GM12874 (cell line): ENCODE data around the gene MACROD2.

Experiments
- TF ChIP-seq, protein P1 (sequence below): IDR thresholded peaks from 2 replicates; pipeline ENCODE4 v1.5.1; 2011; ENCODE audit warnings: low read depth, mild to moderate bottlenecking, control low read depth, low read length, moderate library complexity; ENCODE audit not compliant: insufficient read depth

Gene MACROD2

DNA sequence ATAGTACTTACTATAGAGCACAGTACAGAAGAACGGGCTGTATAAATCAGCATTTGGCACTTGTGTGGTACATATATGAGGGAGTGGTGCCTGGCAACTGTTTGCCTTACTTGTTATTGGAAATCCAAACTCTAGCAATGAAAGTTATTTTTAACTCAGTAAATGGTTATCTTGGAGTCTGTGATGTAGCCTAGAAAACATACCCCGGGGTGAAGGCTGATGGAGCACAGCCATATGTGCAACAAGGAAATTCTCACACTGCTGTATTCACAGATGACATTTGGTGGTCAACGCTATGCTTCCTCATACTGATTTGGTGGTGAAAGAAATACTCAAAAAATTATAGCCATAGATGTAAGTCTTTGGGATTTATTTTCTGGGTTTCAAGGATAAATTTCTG is 1149.6 kb downstream of the MACROD2 start:
- TF ChIP-seq, protein P1, sequence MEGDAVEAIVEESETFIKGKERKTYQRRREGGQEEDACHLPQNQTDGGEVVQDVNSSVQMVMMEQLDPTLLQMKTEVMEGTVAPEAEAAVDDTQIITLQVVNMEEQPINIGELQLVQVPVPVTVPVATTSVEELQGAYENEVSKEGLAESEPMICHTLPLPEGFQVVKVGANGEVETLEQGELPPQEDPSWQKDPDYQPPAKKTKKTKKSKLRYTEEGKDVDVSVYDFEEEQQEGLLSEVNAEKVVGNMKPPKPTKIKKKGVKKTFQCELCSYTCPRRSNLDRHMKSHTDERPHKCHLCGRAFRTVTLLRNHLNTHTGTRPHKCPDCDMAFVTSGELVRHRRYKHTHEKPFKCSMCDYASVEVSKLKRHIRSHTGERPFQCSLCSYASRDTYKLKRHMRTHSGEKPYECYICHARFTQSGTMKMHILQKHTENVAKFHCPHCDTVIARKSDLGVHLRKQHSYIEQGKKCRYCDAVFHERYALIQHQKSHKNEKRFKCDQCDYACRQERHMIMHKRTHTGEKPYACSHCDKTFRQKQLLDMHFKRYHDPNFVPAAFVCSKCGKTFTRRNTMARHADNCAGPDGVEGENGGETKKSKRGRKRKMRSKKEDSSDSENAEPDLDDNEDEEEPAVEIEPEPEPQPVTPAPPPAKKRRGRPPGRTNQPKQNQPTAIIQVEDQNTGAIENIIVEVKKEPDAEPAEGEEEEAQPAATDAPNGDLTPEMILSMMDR, result no peak

DNA sequence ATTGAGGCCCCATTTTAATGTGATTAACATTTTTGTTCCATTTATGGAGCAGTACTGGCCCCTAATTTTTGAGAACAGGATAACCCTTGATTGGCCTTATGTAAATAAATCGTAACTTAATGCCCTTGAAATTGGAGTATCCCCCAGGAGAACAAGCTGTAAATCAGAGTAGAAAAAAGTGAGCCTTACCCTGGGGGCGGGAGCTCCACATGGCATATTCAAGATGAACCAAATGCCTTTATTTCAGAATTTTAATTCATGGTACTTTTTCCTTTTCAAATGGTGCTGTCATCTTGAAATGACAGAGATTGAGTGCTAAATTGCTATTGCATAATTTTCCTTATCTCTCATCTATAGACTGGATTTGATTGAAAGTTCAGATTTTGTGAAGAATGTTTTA is 1151.6 kb downstream of the MACROD2 start:
- TF ChIP-seq, protein P1, result no peak

DNA sequence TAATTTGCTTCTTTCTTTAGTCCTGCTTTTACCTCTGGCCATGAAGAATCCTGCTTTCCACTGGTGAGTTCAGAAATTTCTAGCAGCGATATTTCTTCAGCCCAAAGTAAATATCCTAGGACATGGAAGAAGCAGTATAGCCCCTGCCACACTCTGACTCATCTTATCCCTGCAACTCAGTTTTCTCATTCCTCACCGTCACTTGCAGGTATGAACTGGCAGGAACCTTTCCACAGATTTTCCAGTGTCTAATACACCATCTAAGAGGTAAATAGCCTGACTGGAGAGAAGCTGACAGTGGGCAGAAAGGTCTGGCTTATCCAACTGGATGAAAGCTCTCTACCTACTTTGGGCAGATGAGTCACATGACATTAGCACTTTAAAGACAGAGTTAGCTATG is 1158.8 kb downstream of the MACROD2 start:
- TF ChIP-seq, protein P1, result no peak

DNA sequence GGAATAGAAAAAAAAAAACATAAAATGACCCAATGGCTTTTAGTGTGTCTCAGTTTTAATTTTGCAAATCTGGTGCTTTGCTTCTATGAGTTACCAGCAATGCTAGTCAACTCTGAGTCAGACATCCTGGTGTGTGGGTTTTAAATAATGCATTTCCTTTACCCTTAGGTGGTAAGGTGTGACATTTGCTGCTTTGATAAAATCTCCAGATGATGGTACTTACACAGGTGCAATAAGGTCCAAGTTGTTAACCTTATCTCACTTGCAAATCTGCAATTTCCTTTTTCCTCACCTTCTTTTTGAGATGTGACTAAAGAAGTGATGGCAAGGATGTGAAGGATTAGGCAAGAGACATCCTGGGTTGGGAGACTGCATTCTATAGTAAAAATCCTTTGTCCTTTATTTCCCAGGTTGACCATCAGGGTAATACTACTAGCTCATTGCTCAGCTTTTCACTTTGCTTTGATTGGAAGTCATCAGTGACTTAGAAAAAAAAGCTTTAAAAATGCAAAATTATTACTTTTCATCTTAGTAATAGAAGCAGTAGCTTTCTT is 1160.6 kb downstream of the MACROD2 start:
- TF ChIP-seq, protein P1, result no peak

DNA sequence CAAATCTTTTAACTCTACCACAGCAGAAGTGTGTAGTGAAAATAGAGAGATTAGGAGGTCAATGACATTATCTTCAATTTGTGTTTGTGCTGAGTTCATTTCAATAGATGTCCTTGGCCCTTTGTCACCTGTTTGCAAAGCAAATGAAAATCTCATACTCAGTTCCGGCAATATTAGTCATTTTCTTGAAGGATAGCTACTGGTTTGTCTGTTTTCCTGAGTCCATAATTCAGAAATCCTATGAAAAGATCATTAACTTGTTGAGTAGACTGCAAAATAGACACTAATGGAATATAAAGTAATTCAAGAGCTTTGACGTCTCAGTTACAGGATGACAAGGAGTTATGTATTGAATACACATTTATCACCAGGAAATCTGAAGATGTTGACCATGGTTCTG is 1163.2 kb downstream of the MACROD2 start:
- TF ChIP-seq, protein P1, result no peak

DNA sequence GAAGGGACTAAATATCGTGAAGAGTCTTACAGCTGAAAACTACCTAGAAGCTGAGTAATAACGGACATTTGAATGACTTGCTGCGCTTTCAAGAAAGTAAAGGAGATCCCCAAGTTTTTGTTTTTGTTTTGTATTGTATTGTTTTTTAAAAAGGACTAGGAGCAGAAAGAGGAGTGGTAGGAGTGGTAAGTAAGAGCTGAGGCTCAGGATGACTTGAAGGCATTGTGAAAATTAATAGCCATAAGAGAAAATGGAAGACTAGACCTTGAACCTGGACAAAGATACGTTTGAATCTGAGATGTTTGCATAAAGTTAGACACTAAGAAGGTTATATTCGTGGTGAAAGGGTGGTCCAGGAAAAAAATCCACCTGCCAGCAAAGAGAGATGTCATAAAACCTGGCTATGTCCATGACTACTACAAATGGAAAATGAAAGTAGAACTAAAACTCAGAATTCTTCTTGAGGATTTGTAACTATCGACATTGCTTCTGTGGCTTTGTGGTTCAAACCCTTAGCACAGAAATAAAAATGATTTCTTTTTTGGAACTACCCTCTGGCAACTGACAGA is 1166.8 kb downstream of the MACROD2 start:
- TF ChIP-seq, protein P1, result no peak

DNA sequence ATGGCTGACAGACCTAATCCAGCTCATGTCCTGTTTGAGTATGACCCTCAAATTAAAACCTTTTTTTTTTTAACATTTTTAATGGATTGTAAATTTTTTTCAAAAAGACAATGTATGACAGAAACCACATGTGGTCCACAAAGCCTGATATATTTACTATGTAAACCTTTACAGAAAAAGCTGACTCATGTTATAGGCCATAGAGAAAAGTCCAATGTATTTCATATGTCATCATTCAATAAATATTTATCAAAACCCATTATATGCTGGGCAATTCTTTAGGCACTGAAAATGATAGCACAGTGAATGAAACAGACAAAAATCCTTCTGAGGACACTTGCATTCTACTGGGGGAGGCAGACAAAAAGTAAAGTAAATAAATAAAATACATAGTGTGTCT is 1168.3 kb downstream of the MACROD2 start:
- TF ChIP-seq, protein P1, result no peak
